NCI-H460 (cell line): ENCODE data around the gene SIM2. TPM values are rescaled to one million over a fixed set of nuclear protein-coding genes. Genes with fewer than 3 reads are reported as not detected.

Experiments
- DNase-seq: peaks from one replicate; pipeline ENCODE4 v3.0.0-alpha.2; 2016; ENCODE audit warnings: low read depth; ENCODE audit errors: extremely low read depth
- total RNA-seq: library from RNA; depleted of rRNA; stranded (reverse); fragments of >200 nt; shearing (Covaris generic); gene quantifications from 2 replicates; pipeline ENCODE4 v1.2.3, GENCODE V29; 2014

The SIM2 gene
- total RNA-seq, 1 experiment from 2014 or later: 5.7 TPM

DNA sequence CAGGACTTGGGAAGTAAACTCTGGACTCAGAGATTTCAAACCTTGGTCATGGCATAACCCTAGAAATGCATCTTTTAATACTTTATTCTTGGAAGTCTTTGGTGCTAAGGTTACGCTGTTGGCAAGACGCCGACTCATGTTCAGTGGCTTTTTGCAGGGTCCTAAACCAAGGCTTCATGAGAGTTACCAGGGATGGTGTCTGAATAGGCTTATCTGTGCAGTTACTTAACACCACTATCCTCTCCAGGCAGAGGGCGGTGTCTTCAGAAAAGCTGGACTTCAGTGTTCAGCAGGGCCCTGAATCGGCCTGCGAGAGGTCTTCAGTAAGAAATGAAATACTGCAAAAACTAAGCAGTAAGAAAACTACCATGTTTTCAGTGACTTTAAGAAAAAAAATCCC, 58.3 kb downstream of the SIM2 start:
- DNase-seq: no peak

DNA sequence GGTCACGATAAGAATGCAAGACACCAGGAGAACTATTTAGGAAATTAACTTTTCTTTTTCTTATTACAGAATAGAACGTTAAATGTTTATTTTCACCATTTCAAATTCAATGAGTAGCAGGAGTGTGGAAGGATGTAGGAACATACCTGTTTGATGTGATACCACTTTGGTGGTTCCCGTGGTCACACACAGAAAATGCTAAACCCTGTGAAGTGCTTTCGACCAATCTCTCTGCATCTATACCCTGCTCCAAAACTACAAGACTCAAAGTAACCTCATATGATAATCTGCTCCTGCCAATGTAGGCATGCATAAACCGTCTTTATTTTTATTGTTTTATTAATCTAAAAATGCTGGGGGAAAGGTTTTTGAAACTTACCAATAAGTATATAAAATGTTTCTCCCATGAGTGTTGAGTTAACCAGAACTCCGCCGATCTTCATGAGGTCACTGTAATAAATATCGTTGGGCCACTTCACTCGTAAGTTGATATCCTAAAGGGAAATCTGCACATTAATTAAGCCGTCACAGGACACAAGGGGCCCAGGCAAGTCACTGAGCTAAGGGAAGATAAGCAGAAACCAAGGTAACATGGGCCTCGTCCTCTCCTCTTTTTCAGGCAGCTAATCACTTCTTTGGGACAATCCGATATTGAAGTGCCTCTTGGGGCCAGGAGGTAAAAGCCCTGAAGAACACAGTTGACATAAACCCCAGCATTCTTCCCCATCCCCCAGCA, 60.6 kb downstream of the SIM2 start:
- DNase-seq: no peak

DNA sequence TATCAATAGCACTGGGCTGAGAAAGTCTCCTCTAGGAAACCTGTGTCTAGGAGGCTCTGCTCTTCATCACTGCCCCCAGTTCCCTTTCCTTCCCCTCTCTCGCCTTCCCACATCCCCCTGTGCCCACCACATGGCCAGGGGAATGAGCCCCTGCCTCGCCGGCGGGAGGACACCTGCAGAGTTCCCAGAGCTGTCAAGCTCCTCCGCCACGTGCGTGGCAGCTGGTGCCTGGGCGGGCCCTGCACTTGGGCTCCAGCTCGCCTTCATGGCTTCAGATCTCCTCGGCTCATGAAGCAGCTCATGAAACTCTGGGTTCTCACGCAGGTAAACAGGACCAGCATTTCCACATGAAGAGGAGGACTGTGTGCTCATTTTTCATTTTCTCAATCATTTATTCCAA, 62.8 kb downstream of the SIM2 start:
- no peak for DNase-seq

DNA sequence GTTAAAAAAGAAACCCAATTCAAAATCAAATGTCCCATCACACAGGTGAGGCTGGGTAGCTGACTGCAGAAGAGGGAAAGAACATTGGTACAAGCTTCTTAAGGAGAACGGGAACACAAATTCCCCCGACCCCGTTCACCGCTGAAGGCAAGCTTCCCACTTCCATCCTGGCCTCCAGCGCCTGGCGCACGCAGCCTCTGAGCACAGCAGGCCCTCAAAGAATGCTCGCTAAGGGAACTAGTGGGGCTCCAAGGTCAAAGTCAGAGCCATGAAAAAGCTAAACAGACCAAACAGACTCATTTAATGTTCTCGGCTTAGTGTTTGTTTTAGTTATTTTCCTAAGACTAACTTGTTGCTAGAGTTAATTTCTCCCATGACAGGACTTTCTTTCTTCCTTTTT, 63.7 kb downstream of the SIM2 start:
- DNase-seq: no peak

DNA sequence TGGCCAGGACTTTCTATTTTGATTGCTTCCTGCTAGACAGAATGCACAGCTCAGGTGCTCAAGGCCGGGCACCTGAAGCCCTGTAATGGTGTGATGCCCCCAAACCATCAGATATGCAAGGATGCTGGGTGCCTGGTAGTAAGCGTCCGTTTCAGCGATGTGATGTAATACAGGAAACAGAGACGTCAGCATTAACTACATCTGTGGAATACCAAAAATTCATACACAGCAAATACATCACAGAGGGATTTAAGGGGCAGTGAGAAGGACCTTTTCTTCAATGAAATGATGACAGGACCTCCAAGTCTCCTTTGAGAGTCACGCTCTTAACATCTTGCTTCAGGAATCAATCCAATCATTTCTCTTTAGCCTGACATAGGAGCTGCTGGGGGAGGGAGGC, 64.4 kb downstream of the SIM2 start:
- no peak for DNase-seq

DNA sequence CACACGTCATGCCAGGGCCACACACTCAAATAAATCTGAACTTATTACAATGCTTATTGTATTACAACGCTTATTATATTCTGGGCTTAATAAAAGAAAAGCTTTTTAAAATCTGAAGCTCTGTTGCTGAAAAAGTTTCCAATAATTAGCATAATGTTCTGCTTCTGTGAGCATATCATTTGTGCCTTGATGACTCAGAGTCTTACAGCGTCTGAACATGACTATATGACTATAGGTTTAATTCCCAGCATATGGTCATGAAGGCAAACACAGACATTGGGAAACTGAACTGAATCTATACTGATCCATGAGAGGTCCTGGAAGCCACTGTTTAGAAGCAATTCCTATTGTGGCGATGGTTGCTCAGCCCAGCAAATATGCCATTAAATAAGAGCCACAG, 66.3 kb downstream of the SIM2 start:
- no peak for DNase-seq

DNA sequence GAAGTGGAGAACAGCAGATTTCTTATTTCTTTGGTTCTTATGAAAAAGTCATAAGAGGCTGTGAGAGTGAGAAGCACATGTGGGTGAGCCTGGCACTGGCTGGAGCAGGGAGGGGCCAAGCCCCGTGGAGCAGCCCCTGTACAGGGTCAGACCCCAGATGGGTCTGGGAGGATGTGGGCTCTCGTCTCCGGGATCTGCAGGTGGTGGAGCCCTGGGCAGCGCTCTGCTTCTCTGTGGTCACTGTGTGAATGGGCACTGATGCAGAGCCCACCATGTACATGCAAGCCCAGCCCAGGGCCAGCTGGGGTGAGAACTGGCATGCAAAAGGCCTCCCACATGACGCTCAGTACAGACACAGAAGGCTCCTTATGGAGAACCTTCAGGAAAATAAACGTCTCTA, 67.6 kb downstream of the SIM2 start:
- no peak for DNase-seq

DNA sequence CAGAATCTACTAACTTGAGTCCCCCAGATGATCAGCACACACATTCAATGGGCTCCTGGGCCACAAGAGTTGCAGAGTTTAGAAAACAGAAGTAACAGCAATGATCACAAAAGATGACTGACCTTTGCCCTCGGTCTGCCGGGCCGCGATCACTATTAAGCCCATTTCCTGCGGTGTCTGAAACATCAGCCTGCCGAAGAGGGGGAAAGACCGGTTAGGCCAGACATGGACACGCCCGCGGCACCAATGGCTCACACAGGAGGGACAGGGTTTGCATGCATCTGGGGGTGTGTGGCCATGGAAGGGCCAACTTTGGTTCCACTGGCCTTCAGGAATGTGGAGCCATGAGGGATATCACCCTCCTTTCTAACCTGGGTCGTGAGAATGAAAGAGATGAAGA, 68.2 kb downstream of the SIM2 start:
- DNase-seq: no peak

DNA sequence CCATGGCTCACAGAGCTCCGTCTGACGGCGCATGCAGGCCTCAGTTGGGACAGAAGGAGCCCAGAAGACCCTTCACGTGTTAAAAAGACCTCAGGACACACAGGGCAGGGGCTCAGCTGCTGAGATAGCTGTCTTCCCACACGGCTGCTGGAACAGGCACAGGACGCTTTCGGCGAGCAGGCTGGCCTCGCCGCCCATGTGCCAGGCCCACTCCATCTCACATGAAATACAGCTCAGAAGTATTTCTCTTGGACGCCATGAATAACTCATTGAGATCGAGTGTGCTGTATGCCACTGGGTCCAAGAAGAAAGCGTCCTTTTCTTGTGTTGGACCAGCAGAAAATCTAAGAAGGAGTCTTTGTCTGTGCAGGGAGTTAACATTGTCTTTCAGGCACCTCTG, 69.6 kb downstream of the SIM2 start:
- no peak for DNase-seq

DNA sequence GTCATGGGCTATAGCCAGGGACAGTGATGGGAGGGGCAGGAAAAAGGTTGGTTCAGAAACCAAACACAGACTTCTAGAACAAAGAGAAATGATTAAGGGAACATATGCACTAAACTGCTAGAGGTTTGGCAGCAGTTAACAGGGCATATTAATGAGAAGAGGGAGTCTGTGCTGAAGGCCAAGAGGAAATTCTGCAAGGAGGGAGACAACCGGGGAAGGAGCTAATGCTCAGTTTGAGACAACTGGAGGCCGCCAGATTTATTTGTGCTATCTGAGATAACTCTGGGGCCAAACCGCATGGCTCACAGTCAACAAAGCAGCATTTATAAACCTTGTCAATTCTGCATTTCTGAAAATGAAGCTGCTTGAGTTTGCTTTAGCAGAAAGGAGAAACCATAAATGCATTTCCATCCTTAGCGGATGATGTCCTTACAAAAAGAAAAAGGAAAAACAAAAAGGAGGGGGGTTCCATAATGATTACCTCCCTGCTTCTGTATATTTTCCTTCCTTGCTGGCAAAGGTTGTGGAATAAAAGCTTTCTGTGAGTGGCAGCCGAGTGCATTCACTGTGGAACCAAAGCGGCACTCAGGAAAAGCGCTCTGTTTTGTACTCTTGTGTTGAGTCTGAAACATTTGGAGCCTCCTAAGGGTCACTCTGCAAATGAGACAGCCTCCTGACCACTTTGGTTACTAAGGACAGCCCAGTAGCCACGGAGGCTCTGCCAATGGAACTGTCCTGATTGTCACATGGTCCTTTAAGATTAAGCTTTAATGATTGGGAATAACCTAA, 70.3 kb downstream of the SIM2 start:
- no peak for DNase-seq

DNA sequence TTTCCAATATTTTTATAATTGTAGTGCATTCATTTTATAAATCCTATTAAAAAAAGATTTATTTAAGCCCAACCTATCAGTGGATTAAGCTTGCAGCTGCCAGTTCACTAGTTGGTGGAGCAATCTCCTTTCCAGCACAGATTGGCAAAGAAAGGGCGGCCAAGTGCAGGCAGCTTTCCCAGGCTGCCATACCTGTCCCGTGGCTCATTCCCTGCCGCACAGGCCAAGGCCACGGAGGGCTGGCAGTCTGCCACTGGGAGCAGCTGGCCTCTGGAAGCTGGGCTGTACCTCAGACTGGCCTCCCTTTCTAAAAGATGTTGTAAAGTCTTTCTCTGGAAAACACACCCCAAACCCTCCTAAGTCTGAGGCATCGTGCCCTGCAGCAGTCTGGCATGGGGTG, 74.2 kb downstream of the SIM2 start:
- DNase-seq: no peak

DNA sequence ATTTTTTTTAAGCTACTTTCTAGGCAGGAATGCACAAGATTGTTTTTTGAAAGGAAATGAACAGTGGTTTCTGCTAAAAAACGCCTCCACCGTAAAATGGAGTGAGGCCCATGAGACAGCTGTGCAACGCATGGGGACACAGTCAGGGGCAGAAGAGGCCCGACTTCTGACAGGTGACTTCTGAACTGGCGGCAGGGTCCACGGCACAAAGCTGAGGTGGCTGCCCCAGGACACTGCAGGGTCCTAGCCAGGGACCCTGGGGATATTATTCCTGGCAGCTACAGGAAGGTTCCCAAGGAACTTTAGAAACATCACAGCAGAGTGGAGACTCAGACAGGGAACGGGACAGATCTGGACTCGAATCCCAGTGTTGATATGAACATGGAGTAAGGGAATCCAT, 75.1 kb downstream of the SIM2 start:
- DNase-seq: no peak

DNA sequence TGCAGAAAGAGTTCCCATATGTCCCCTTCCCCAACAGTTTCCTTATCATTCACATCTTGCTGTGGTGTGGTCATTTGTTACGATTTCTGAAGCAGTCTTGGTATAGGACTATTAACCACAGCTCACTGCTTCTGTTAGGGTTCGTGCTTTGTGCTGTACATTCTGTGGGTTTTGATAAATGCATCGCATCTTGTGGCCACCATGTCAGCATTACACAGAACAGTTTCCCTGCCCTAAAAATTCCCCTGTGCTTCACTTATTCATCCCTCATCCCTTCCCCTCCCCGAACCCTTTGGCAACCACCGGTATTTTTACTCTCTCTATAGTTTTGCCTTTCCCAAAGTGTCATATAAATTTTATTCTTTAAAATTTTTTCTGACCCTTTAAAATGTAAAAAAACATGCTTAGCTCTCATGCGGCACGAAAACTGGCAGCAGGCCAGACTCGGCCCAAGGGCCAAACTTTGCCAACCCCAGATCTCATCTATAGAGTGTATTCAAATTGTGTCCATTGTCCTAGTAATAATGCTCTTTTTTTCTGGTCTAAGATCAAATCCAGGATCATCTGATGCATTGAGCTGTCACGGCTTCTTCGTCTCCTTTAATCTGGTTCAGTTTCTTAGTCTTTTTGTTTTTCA, 78.2 kb downstream of the SIM2 start:
- DNase-seq: no peak

DNA sequence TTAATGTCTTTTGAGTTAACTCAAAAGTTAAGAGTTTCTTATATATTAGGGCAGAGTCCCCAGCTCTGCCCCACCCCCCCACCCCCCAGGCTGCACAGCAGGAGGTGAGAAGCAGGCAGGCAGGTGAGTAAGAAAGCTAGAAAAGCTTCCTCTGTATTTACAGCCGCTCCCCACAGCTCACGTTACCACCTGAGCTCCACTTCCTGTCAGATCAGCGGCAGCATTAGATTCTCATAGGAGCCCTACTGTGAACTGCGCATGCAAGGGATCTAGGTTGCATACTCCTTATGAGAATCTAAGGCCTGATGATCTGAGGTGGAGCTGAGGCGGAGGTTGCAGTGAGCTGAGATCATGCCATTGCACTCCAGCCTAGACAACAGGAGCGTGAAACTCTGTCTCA, 81.9 kb downstream of the SIM2 start:
- no peak for DNase-seq

DNA sequence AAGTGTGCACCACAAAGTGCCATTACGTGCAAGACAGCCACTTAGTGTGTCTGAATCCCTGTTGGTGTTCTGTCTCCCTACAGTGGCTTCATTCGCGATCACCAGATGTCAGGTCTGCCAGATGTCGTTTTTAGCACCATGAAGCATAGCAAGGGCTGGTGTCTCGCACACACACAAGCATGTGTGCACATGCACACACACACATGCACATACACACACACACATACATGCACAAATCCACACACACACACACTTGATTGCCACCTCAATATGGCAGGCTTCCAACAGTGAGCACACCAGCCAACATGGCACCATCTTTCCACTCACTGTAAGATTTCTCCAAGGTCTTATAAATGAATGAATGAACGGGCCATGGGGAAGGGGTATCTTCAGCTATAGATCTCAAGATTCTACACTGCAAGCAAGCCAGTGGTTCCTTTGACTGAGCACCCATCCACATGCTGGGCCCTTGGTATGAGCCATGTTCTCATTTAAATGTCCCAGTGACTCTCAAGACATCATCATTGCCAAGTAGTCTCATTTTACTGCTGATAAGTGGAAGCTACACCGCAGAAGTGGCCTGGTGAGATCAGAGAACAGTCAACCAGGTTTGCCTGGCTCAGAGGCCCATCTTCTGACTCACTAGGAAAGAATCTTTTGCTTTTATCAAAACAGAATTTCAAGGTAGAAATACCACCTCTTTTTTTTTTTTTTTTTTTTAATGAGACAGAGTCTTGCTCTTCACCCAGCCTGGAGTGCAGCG, 84.9 kb downstream of the SIM2 start:
- DNase-seq: no peak

DNA sequence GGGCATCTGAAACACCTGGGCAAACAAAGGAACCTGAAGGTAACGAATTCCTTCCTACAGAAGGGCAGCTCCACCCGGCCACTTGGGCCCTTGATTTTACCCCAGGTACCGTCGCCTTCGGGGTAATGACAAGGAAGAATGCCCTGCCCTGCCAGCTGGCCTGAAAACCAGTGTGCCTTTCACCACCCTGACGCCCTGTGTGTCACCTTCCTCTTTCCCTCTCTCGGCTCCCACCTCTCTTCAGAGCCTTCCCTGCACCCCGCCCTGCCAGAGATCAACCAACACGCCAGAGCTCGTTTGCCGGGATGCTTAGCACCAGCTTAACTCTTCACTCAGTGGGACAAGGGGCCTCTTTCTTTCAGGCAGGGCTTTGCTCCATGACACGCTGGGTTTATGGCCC, 86.0 kb downstream of the SIM2 start:
- no peak for DNase-seq

DNA sequence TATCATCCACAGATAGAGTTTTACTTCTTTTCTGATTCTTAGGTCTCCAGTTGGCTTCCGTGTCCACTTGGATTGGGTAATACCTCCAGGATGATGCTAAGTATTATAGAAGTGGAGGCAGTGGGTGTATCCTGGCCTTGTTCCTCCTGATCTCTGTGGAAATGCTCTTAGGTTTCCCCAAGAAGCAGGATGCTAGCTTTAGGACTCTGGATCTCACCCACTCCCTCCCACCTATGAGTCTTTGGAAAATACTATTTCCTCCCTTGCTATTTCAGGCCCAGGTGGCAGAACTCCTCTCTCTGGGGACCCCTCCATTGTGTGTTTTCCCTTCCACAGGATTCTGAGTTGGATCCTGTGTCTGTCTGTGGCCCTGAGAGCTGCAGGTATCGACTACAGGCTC, 86.7 kb downstream of the SIM2 start:
- no peak for DNase-seq

DNA sequence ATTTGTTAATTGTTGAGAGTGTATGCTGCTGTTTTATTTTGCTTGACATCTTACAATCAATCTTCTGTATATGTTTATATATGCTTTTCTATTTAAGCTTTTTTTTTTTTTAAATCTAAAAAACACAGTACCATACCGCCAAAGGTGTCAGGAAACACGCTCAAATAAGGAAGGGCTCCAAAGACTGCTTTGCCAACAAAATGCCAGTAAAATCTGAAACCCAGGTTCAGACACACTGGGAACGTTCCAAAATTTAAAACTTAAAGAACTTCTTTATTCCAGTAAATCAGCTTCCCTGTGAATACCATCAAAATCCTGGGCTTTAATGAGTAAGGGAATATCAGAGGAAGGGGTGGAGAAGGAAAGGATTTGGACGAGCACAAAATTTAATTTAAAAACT, 87.3 kb downstream of the SIM2 start:
- no peak for DNase-seq

DNA sequence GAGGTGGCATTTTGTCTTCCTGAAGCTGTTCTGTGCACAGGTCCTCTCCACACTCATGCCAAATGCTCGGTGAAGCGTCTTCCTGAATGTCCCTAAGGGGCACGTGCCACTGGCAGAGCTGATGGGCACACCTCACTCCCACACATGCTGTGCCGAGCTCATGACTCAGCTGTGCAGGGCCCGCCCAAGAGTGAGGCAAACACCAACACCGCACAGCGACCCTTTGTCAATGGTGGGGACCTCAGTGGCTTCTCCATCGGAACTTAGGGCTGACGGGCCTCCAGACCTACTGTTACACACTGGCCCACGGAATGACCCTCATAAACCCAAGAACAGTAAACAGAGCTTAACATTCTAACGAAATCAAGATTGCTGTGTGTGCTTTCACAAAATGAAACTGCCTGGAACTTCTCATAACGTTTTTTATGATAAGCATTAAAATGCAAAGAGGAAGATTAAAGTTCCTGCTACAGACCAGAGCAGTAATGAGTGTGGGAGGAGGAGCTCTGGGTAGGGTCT, 89.3 kb downstream of the SIM2 start:
- DNase-seq: peak; percentile 41

DNA sequence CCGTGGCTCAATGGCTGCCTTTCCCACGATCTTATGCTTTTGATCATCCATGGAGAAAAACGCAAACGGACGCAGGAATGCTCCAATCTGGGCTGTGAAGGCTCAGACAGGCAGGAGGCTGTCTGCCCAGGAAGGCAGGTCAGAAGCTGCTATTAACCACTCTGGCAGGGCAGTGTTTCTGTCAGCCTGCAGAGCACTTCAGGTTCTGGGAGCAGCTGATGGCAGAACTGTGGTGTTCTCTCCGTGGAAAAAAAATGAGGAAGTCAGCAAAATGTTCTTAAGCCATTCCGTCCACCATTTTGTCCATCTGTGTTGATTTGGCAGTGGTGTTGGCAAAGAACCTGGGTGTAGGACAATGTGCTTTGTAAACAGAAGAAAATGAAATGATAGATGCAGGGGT, 91.7 kb downstream of the SIM2 start:
- no peak for DNase-seq

DNA sequence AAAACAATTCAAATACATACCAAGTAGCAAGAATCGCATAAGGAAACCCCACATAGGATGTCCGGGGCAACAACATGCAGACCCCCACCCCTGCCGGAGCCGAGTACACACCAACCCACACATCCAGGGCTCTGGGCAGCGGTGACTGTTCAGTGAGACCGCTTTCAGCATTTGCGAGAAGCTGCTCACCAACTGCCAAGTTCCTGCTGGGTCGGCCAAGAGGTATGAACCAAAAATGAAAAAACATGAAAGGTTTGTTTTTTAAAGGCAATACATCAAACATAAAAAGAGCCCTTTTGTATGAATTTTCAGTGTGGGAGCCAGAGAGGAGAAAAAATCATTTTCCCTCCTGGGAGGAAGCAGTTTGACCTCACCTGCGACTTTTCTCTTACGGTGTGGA, 92.3 kb downstream of the SIM2 start:
- no peak for DNase-seq
